SK-N-SH (cell line): Measurements from ENCODE around the gene TAS1R3. TPM values are rescaled to one million over a fixed set of nuclear protein-coding genes. Genes with fewer than 3 reads are reported as not detected.

Source experiments
- CTCF ChIA-PET: fragments of 300-600, 350-600 bp; formaldehyde crosslinking; extraction: SDS; loops from one replicate; lab custom pipeline; 2021; lab: Yijun Ruan, JAX
- POLR2A ChIA-PET: fragments of 350-600 bp; sonication (Branson Sonifier 250); formaldehyde crosslinking; extraction: SDS; loops from one replicate; lab custom pipeline; 2020; ENCODE audit warnings: antibody characterized with exemption, inconsistent platforms; lab: Yijun Ruan, JAX
- DNase-seq: peaks from one replicate; pipeline ENCODE4 v3.0.0; 2012
- H2AFZ ChIP-seq: fragments of 200-600 bp; sonication (generic); 2 replicates; pipeline ENCODE4 v1.8.1; 2016; ENCODE audit warnings: antibody characterized with exemption, mild to moderate bottlenecking, low read depth
- H3F3A ChIP-seq: fragments of 200-600 bp; sonication (generic); replicated peaks from 2 replicates; pipeline ENCODE3; 2016; ENCODE audit warnings: antibody characterized with exemption, mild to moderate bottlenecking; ENCODE audit not compliant: insufficient read depth
- H3K27ac ChIP-seq, 2 experiments: fragments of 200-500 bp in 1 of 2; fragments of 200-600 bp in 1 of 2; sonication (Bioruptor generic) in 1 of 2; sonication (generic), shearing (Covaris generic) in 1 of 2; 2 replicates each; pipeline versions ENCODE4 v1.5.1 to v1.6.1; 2014 to 2016; ENCODE audit warnings: low read depth in 2 of 2, inconsistent platforms in 1 of 2, low read length in 1 of 2, mild to moderate bottlenecking in 1 of 2, mixed read lengths in 1 of 2
- H3K27me3 ChIP-seq: fragments of 200-600 bp; sonication (generic), shearing (Covaris generic); 2 replicates; pipeline ENCODE4 v1.6.1; 2016; ENCODE audit warnings: mixed run types; ENCODE audit not compliant: insufficient read depth
- H3K36me3 ChIP-seq, 2 experiments: fragments of 200-500 bp in 1 of 2; fragments of 200-600 bp in 1 of 2; sonication (Bioruptor generic) in 1 of 2; sonication (generic) in 1 of 2; replicated peaks in 1 of 2; 2 replicates each; pipeline versions ENCODE3 to v1.5.1; 2014 to 2016; ENCODE audit warnings: low read length in 1 of 2, mild to moderate bottlenecking in 1 of 2; ENCODE audit not compliant: insufficient read depth in 2 of 2, control insufficient read depth in 1 of 2
- H3K4me1 ChIP-seq, 2 experiments: fragments of 200-500 bp in 1 of 2; fragments of 200-600 bp in 1 of 2; sonication (Bioruptor generic) in 1 of 2; sonication (generic), shearing (Covaris generic) in 1 of 2; 2 replicates each; pipeline versions ENCODE4 v1.5.1 to v1.6.1; 2014 to 2016; ENCODE audit warnings: low read depth in 1 of 2, low read length in 1 of 2, mixed run types in 1 of 2; ENCODE audit not compliant: insufficient read depth in 2 of 2, control insufficient read depth in 1 of 2
- H3K4me2 ChIP-seq: fragments of 200-600 bp; sonication (generic), shearing (Covaris generic); 2 replicates; pipeline ENCODE4 v1.6.1; 2017; ENCODE audit warnings: mixed run types
- H3K4me3 ChIP-seq, 2 experiments: fragments of 200-500 bp in 1 of 2; fragments of 200-600 bp in 1 of 2; sonication (Bioruptor generic) in 1 of 2; sonication (generic), shearing (Covaris generic) in 1 of 2; 2 replicates each; pipeline versions ENCODE4 v1.5.1 to v1.8.1; 2014 to 2016; ENCODE audit warnings: low read depth in 2 of 2, inconsistent platforms in 1 of 2, low read length in 1 of 2, mild to moderate bottlenecking in 1 of 2, mixed read lengths in 1 of 2, moderate library complexity in 1 of 2
- H3K79me2 ChIP-seq: fragments of 200-600 bp; sonication (generic); 2 replicates; pipeline ENCODE4 v1.8.1; 2017; ENCODE audit warnings: mild to moderate bottlenecking; ENCODE audit not compliant: insufficient read depth
- H3K9ac ChIP-seq: fragments of 200-600 bp; sonication (generic); 2 replicates; pipeline ENCODE4 v1.6.1; 2017; ENCODE audit warnings: mixed run types
- H3K9me2 ChIP-seq: fragments of 200-600 bp; sonication (generic); 2 replicates; pipeline ENCODE4 v1.6.1; 2017; ENCODE audit warnings: mixed run types
- H3K9me3 ChIP-seq: fragments of 200-600 bp; sonication (generic); 2 replicates; pipeline ENCODE4 v1.6.1; 2017; ENCODE audit warnings: mixed run types, mild to moderate bottlenecking, moderate library complexity
- H4K20me1 ChIP-seq: fragments of 200-600 bp; sonication (generic); 2 replicates; pipeline ENCODE4 v1.6.1; 2017; ENCODE audit warnings: mild to moderate bottlenecking, mixed run types; ENCODE audit not compliant: insufficient read depth
- CHD2 ChIP-seq: fragments of 150-350 bp; IDR thresholded peaks from 2 replicates; pipeline ENCODE4 v1.6.1; 2018; ENCODE audit warnings: low read length; ENCODE audit not compliant: partially characterized antibody
- CTCF ChIP-seq: fragments of 200-600 bp; sonication (generic); IDR thresholded peaks from 2 replicates; pipeline ENCODE4 v1.6.1; 2017; ENCODE audit warnings: antibody characterized with exemption, mild to moderate bottlenecking, moderate library complexity
- FOXJ3 ChIP-seq: sonication (generic); formaldehyde crosslinking; IDR thresholded peaks from 2 replicates; pipeline ENCODE4 v1.5.1; 2020; ENCODE audit warnings: mild to moderate bottlenecking, missing genetic modification reagents
- NFIC ChIP-seq: IDR thresholded peaks from 2 replicates; pipeline ENCODE4 v1.4.0; 2012; ENCODE audit warnings: borderline replicate concordance
- PBX3 ChIP-seq: IDR thresholded peaks from 2 replicates; pipeline ENCODE4; 2012
- RAD21 ChIP-seq: IDR thresholded peaks from 2 replicates; pipeline ENCODE4 v1.6.1; 2012; ENCODE audit warnings: mild to moderate bottlenecking, low read length
- SIN3A ChIP-seq: IDR thresholded peaks from 2 replicates; pipeline ENCODE4 v1.6.1; 2012; ENCODE audit warnings: low read depth, mild to moderate bottlenecking, low read length, moderate library complexity, borderline replicate concordance
- SMC3 ChIP-seq: IDR thresholded peaks from 2 replicates; pipeline ENCODE4 v1.6.1; 2012; ENCODE audit warnings: low read depth, low read length, improper control_type of control experiment
- TCF12 ChIP-seq: IDR thresholded peaks from 2 replicates; pipeline ENCODE4 v1.4.0; 2012
- USF1 ChIP-seq: IDR thresholded peaks from 2 replicates; pipeline ENCODE4 v1.4.0; 2012; ENCODE audit warnings: low read depth, borderline replicate concordance
- YY1 ChIP-seq: IDR thresholded peaks from 2 replicates; pipeline ENCODE4 v1.4.0; 2012; ENCODE audit warnings: low read depth, mild to moderate bottlenecking
- WGBS: methylation state at CpG from one replicate; pipeline ENCODE4 v1.1.6; 2017; ENCODE audit warnings: low lambda C conversion rate; 5-methylcytosine and 5-hydroxymethylcytosine counted together
- polyA plus RNA-seq, 3 experiments: library from polyadenylated mRNA; depleted of rRNA; stranded (reverse); fragments of >200 nt; gene quantifications; 2 replicates each; pipeline ENCODE4 v1.2.3, GENCODE V29; 2012
- TF ChIP-seq, protein P1 (sequence below): IDR thresholded peaks from 2 replicates; pipeline ENCODE4 v1.4.0; 2012; ENCODE audit warnings: low read depth, borderline replicate concordance
- TF ChIP-seq, protein P2 (sequence below): IDR thresholded peaks from 2 replicates; pipeline ENCODE4 v1.4.0; 2012; ENCODE audit warnings: low read depth

TAS1R3 gene
- polyA plus RNA-seq, 1 of the 3 experiments (the other 2 are of a cell fraction) = 0.08 TPM

GRCh38 chr1:1292851-1293250 is 38.2 kb upstream of the TAS1R3 start:
- H3F3A ChIP-seq = no peaks in the 10 kb centered on the region
- H3K9me3 ChIP-seq = no peaks in the 10 kb centered on the region
- POLR2A ChIA-PET = interaction anchor here (1.5 kb wide), 1 partner anchor 10 kb away, joined by 4 read pairs; no protein-coding TSS in a partner anchor
- no peaks in the 10 kb centered on the region for H4K20me1 ChIP-seq
- no peak overlapping the region for H3K9ac ChIP-seq
- no peak overlapping the region for H3K4me2 ChIP-seq
- no peak overlapping the region for H2AFZ ChIP-seq
- no peak overlapping the region for H3K4me3 ChIP-seq
- H3K27ac ChIP-seq = no peak overlapping the region
- DNase-seq = no peak
- H3K4me1 ChIP-seq = peaks cover 0 to 6% of the 10 kb centered on the region in 2 experiments; a peak in 1 of 4 replicates
- no peaks in the 10 kb centered on the region for H3K9me2 ChIP-seq
- CTCF ChIA-PET = interaction anchor here (1.1 to 7.3 kb wide), 7 partner anchors 9 to 312 kb away, joined by 4 to 131 read pairs (median 6); partner anchors contain the start of gene PERM1
- peaks cover 0 to 18% of the 10 kb centered on the region in 2 experiments for H3K36me3 ChIP-seq
- WGBS = 80% methylated on average over 2 of the region's 18 CpGs
- no peak for TF ChIP-seq PBX3
- TF ChIP-seq YY1 = no peak
- no peak for TF ChIP-seq TCF12
- no peak for TF ChIP-seq RAD21
- no peak for TF ChIP-seq NFIC
- TF ChIP-seq USF1 = no peak
- TF ChIP-seq, protein P1, sequence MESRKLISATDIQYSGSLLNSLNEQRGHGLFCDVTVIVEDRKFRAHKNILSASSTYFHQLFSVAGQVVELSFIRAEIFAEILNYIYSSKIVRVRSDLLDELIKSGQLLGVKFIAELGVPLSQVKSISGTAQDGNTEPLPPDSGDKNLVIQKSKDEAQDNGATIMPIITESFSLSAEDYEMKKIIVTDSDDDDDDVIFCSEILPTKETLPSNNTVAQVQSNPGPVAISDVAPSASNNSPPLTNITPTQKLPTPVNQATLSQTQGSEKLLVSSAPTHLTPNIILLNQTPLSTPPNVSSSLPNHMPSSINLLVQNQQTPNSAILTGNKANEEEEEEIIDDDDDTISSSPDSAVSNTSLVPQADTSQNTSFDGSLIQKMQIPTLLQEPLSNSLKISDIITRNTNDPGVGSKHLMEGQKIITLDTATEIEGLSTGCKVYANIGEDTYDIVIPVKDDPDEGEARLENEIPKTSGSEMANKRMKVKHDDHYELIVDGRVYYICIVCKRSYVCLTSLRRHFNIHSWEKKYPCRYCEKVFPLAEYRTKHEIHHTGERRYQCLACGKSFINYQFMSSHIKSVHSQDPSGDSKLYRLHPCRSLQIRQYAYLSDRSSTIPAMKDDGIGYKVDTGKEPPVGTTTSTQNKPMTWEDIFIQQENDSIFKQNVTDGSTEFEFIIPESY = no peak
- TF ChIP-seq SIN3A = no peak
- no peak for TF ChIP-seq CHD2
- no peaks in the 10 kb centered on the region for H3K27me3 ChIP-seq
- no peaks in the 10 kb centered on the region for H3K79me2 ChIP-seq

DNA sequence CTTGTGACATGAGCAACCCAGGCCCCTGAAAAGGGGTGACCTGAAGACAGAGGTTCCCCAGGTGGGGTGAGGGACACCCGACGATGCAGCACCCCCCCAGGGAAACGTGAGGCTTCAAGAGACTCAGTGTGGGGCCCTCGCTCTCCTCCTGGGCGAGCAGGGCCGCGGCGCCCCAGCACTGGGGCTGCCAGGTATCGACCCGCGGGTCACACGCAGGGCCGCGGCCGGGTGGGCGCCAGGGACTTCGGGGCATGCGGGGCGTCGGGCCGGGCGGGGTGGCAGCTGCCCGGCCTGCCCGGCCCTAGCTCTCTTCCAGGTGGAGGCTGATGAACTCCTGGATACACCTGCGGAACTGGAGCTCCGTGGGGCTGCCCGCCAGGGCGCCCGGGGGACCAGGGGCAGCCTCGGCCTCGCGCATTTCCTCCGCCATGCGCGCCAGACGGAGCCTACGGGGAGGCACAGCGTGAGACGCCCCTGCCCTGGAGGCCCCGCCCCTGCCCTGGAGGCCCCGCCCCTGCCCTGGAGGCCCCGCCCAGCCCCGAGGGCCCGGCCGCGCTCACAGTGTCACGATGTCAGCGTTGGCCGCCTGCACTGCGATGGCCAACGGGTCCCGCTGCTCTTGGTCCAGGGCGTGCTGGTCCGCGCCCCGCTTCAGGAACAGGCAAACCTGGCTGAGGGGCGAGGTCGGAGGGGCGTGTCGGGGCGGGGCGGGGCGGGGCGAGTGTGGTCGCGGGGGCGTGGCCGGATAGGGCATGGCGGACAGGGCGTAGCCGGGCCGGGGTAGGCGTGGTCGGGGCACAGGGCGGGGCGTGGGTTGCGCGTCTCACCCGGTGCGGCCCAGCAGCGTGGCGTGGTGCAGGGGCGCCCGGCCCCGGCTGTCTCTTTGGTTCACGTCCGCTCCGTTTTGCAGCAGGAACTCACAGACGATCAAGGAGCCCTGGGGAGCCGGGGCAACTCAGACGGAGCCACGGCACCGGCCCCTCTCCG is 37.5 kb upstream of the TAS1R3 start:
- Histone ChIP-seq H3K27ac (no peak overlapping the region), H3K36me3 (peaks cover 0 to 18% of the 10 kb centered on the region in 2 experiments), H3K4me2 (no peak overlapping the region), H3K9me2 (no peaks in the 10 kb centered on the region), H3F3A (no peaks in the 10 kb centered on the region), H3K9me3 (no peaks in the 10 kb centered on the region), H2AFZ (no peak overlapping the region), H3K4me1 (peaks cover 0 to 7% of the 10 kb centered on the region in 2 experiments; a peak in 1 of 4 replicates), H3K27me3 (no peaks in the 10 kb centered on the region), H3K9ac (no peak overlapping the region), H4K20me1 (no peaks in the 10 kb centered on the region), H3K4me3 (no peak overlapping the region), H3K79me2 (no peaks in the 10 kb centered on the region)
- TF ChIP-seq SMC3 (no peak), FOXJ3 (CRISPR knock-in tag) (no peak), CTCF (no peak)
- TF ChIP-seq, protein P2, sequence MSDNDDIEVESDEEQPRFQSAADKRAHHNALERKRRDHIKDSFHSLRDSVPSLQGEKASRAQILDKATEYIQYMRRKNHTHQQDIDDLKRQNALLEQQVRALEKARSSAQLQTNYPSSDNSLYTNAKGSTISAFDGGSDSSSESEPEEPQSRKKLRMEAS = no peak
- CTCF ChIA-PET = interaction anchor here (7.3 kb wide), 1 partner anchor 173 kb away, joined by 131 read pairs; no protein-coding TSS in a partner anchor
- POLR2A ChIA-PET = no interaction called here
- WGBS = 96% methylated on average over 33 of the region's 94 CpGs
- DNase-seq = peak; percentile 79
